Panc1 (cell line): Measurements from ENCODE around the gene ASIC1. TPM values are rescaled to one million over a fixed set of nuclear protein-coding genes. Genes with fewer than 3 reads are reported as not detected.

Experiments
- ATAC-seq: fragments of 200-7000 bp; cut with Tn5 transposase; 2 replicates; pipeline ENCODE4 v1.9.1; 2020; ENCODE audit warnings: mild to moderate bottlenecking, moderate library complexity
- BruUV-seq: library from RNA; stranded (reverse); fragments of 400-500 nt; replicated peaks from 2 replicates; lab custom pipeline; 2021; lab: Mats Ljungman, UMichigan
- CTCF ChIA-PET: fragments of 300-600 bp; sonication (Branson Sonifier 250); formaldehyde crosslinking; loops from one replicate; lab custom pipeline; 2022; ENCODE audit warnings: antibody characterized with exemption; lab: Charles Lee
- POLR2A ChIA-PET: fragments of 300-600 bp; sonication (Branson Sonifier 250); formaldehyde crosslinking; loops from one replicate; lab custom pipeline; 2022; ENCODE audit warnings: antibody characterized with exemption; lab: Charles Lee
- DNase-seq: peaks from one replicate; pipeline ENCODE4 v3.0.0-alpha.2; 2010; ENCODE audit warnings: low read depth, low spot score
- H3K27ac ChIP-seq: 2 replicates; pipeline ENCODE4 v1.5.1; 2011; ENCODE audit warnings: mild to moderate bottlenecking, low read length, inconsistent platforms
- H3K27me3 ChIP-seq: fragments of 200-500 bp; sonication (Bioruptor generic); 2 replicates; pipeline ENCODE4 v1.6.0; 2014; ENCODE audit warnings: low read length, inconsistent platforms; ENCODE audit not compliant: control insufficient read depth, insufficient read depth
- H3K36me3 ChIP-seq: fragments of 200-500 bp; sonication (Bioruptor generic); 2 replicates; pipeline ENCODE4 v1.5.1; 2014; ENCODE audit warnings: inconsistent platforms, mild to moderate bottlenecking, low read length, moderate library complexity; ENCODE audit not compliant: control insufficient read depth, insufficient read depth
- H3K4me1 ChIP-seq: 2 replicates; pipeline ENCODE4 v1.5.1; 2011; ENCODE audit warnings: inconsistent platforms, mild to moderate bottlenecking, low read length, moderate library complexity; ENCODE audit not compliant: control insufficient read depth, insufficient read depth
- H3K4me3 ChIP-seq, 2 experiments: 2 replicates each; pipeline ENCODE4 v1.5.1; 2011 to 2012; ENCODE audit warnings: low read depth in 2 of 2, low read length in 2 of 2, mild to moderate bottlenecking in 2 of 2, inconsistent platforms in 1 of 2, moderate library complexity in 1 of 2
- H3K9me3 ChIP-seq: fragments of 200-500 bp; sonication (Bioruptor generic); 2 replicates; pipeline ENCODE4 v1.5.1; 2014; ENCODE audit warnings: low read depth, mild to moderate bottlenecking, inconsistent platforms, low read length, moderate library complexity; ENCODE audit not compliant: control insufficient read depth, insufficient read depth
- CTCF ChIP-seq: fragments of 450-650 bp; IDR thresholded peaks from 2 replicates; pipeline ENCODE4 v1.5.1; 2017; ENCODE audit warnings: mild to moderate bottlenecking
- POLR2AphosphoS5 ChIP-seq: IDR thresholded peaks from 2 replicates; pipeline ENCODE4 v1.6.1; 2012; ENCODE audit warnings: mild to moderate bottlenecking, low read depth, low read length, moderate library complexity
- REST ChIP-seq, 2 experiments: IDR thresholded peaks; 2 replicates each; pipeline ENCODE4 v1.6.1; 2011 to 2012; ENCODE audit warnings: low read depth in 2 of 2, control low read depth in 1 of 2, low read length in 1 of 2, mild to moderate bottlenecking in 1 of 2, moderate library complexity in 1 of 2; ENCODE audit not compliant: insufficient read depth in 1 of 2
- SIN3A ChIP-seq: IDR thresholded peaks from 2 replicates; pipeline ENCODE4 v1.6.1; 2012; ENCODE audit warnings: low read depth, mild to moderate bottlenecking, low read length, moderate library complexity, borderline replicate concordance; ENCODE audit not compliant: insufficient read depth
- TCF7L2 ChIP-seq: IDR thresholded peaks from 2 replicates; pipeline ENCODE4 v1.6.1; 2011; ENCODE audit warnings: mild to moderate bottlenecking, low read depth, low read length, inconsistent platforms
- in situ Hi-C: cut with HindIII; loops from 2 replicates; pipeline ENCODE4 v1.10.0; 2016; ENCODE audit warnings: low sequenced_read_pairs, low pct_unique_long_range_greater_than_20kb
- intact Hi-C: fragments of 100-400 bp; cut with micrococcal nuclease; formaldehyde crosslinking; loops from one replicate; pipeline ENCODE4 v1.10.0; 2022; ENCODE audit not compliant: unreplicated experiment
- total RNA-seq: library from RNA; stranded (reverse); gene quantifications from one replicate; pipeline ENCODE4 v1.2.1, GENCODE V29; 2021; ENCODE audit not compliant: unreplicated experiment

The ASIC1 gene
- total RNA-seq, 1 experiment from 2014 or later = 13.5 TPM

DNA sequence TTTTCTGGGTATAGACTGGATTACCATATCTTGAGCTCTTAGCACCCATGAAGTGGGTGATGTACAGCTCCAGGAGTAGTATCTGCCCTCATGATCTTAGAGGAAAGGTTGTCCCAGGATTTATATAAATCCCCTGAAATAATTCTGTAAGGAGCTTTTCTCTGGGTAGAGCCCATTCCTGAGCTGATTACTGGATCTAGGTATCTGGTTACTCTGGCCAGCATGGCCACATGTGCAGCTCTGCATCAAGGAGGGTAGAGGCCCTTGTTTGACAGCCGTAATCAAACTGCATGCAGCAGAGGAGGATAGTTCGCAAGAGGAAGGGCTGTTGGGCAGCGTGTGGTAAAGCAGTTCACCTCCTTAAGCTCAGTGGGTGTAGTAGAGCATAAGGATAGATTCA lies 63.1 kb downstream of the ASIC1 start:
- CTCF ChIA-PET = no interaction called here
- no peak for DNase-seq
- in situ Hi-C loops = no loop called here

GRCh38 chr12:50120953-50121352 lies 63.6 kb downstream of the ASIC1 start:
- DNase-seq (no peak), ATAC-seq (no peak)
- no peaks in the 10 kb centered on the region for H3K9me3 ChIP-seq
- TF ChIP-seq CTCF = no peak
- no peak for TF ChIP-seq SIN3A
- TF ChIP-seq REST (IDR thresholded peaks at IDR 0.05; ENCODE audit: insufficient read depth in 1 of 2, low read depth in 2 of 2, low read length in 1 of 2) = no peak
- no peak for TF ChIP-seq TCF7L2
- no peak for TF ChIP-seq POLR2AphosphoS5
- ChIA-PET CTCF (no interaction called here), POLR2A (no interaction called here)
- H3K27ac ChIP-seq = no peak overlapping the region
- in situ Hi-C loops = no loop called here
- no peak overlapping the region for H3K4me3 ChIP-seq
- no peaks in the 10 kb centered on the region; the same call in 1 of the 2 replicates for H3K36me3 ChIP-seq
- H3K4me1 ChIP-seq = no peaks in the 10 kb centered on the region
- no TSS peak for BruUV-seq
- intact Hi-C loops = no loop called here
- H3K27me3 ChIP-seq = no peaks in the 10 kb centered on the region

More for the DNA sequence above, 63.1 kb downstream of the ASIC1 start:
- no peak for TF ChIP-seq CTCF
- no peak for TF ChIP-seq POLR2AphosphoS5
- TF ChIP-seq SIN3A = no peak
- no peak for TF ChIP-seq REST (IDR thresholded peaks at IDR 0.05; ENCODE audit: insufficient read depth in 1 of 2, low read depth in 2 of 2, low read length in 1 of 2)
- TF ChIP-seq TCF7L2 = no peak
- Histone ChIP-seq H3K9me3 (no peaks in the 10 kb centered on the region), H3K36me3 (no peaks in the 10 kb centered on the region; the same call in 1 of the 2 replicates), H3K4me1 (no peaks in the 10 kb centered on the region), H3K27ac (no peak overlapping the region), H3K27me3 (no peaks in the 10 kb centered on the region), H3K4me3 (no peak overlapping the region)
- no TSS peak for BruUV-seq
- intact Hi-C loops = no loop called here
- POLR2A ChIA-PET = no interaction called here
- ATAC-seq = no peak
